IPS DF 4.7 (cell line): ENCODE data around the gene PIAS3.

ENCODE experiments used
- DNase-seq: peaks from one replicate; pipeline ENCODE4 v3.0.0-alpha.2; 2013; ENCODE audit warnings: low spot score; ENCODE audit errors: extremely low read depth

Gene PIAS3

GRCh38 chr1:145858901-145859490, at the start of gene PIAS3:
TSS of gene PIAS3 (minus strand) at chr1:145859081. CDS start at chr1:145858990, 91 bp downstream.
- DNase-seq, result no peak

DNA sequence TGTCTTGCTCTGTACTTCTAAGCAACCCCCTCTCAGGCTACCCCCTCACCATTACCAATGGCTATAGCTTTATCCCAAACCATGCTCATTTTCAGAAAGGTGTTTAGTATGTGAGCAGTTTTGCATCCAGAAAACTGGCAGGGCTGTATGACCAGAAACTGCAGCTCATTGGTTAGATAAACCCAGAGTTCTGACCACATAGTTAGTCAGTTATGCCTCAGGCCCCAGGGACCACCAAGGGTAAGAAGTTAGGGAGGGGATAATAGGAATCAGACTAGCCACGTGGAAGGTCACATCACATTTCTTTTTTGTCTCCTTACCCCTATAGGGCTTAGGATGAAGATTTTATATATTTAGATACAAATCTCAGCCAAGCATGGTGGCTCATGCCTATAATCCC, 49.8 kb upstream of the PIAS3 start:
- DNase-seq, result no peak

GRCh38 chr1:145906954-145907753, 48.3 kb upstream of the PIAS3 start:
- no peak for DNase-seq

DNA sequence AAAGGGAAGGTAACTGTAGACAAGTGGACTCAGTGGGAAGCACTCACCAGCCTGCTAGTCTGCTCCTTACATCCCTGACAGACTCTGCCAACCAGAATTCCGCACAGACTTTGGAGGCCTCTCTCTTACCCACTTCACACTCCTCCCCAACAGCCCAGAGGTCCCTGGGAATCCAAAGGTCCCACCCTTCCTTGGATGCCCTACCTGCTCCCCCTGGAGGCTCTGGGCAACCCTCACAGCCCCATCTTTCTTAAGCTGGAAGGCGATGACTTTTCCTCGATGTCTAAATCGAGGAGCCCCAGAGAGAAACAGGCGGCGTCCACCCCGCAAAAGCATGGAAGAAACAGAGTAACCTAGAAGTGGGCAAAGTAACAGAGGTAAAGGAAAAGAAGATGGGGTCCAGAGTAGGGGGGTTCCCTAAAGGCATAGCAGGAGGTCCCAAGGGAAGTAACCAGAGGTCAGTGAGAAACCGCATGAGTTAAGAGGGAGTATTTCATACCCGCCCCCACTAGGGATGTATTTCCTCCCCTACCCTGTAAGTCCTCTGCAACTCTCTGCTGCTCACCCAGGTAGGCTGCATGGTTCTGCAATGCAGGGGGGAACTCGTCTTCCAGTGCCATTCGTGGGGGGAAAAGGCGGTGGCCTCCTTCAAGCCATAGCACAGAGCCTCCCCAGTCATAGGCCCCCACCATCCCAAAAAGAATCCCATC, 42.6 kb upstream of the PIAS3 start:
- no peak for DNase-seq

DNA sequence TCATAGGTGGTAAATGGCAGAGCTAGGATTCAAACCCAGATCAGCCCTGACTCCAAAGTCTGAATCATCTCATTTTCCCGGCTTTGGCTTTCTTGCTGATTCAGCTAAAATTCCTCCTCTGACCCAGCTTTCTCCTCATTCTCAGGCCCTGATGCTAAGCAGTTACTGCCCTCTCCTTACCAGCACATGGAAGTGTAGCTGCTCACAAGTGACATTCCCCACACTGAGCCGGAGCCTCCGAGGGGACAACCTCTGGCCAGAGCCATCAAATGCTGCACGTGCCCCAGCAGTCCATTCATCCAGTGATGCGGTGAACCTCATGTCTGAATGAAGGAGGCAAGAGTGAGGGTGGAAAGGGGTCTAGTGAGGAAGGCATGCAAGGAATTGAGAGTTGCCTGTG, 39.9 kb upstream of the PIAS3 start:
- DNase-seq, result no peak

DNA sequence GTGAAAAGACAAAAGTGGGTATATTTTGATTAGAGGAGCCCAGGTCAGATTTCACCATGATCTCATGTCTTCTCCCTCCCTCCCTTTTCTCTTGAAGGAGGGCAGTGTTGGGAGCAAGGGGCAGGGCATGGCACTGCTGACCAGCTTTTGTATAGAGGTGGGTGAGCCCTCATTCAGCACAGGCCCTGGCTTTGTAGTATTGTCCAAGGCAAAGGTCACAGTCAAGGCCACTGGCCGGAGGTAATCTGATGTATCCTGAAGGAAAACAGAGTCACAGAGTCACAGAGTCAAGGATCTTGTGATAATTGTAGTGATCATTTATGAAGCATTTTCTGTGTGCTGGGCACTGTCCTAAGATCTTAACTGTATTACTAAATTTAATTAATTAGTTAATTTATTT, 39.1 kb upstream of the PIAS3 start:
- DNase-seq, result no peak

- DNase-seq, result no peak
Observed at GRCh38 chr1:145895471-145895870, 36.6 kb upstream of the PIAS3 start.

- DNase-seq, result no peak
Observed at GRCh38 chr1:145893306-145894055, 34.6 kb upstream of the PIAS3 start.

DNA sequence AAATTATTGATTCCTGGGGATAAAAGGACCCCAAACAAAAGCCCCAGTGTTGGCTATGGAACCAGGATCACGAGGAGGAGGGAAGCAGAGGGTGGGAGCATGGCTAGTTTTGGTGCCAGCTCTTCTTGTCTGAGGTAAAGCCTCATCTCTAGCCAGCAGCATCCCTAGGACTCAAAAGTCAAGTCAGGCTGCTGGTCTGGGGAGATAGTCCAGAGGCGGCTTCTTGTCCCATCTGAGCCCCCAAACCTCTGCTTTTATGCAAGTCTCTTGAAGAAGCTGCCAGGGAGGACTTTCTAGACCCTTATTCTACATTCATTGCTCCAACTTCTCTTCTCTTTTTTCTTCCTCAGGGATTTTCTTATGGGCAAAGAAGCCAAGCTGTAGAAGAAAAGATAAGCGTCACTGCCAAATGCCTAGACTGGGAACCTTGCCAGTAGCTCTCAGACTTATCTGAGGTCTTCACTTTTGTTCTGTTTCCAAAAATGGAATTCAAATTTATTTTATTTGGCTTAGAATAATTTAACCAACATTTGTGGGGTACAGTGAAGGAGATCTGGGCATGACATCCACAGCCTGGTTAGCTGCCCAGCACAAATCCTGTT, 33.7 kb upstream of the PIAS3 start:
- no peak for DNase-seq

GRCh38 chr1:145891587-145892485, 33.0 kb upstream of the PIAS3 start:
- peak; percentile 96 for DNase-seq

DNA sequence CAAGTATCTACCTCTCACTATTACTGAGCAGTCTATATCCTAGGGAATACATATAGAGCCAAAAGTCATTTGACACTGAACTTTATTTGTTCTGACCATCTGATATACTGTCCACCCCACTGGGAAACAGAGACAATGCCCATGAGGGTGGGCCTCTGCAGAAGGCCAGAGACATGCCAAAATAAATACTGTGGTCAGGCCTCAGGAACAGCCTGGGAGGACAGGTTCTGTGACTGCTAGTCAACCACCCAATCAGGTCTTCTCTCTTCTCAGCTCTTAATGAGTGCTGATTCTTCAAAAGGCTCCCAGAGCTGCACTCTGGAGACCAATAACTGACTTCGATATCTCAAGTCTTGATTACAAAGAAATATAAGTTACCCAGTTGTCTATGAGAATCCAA, 32.3 kb upstream of the PIAS3 start:
- DNase-seq, result no peak

DNA sequence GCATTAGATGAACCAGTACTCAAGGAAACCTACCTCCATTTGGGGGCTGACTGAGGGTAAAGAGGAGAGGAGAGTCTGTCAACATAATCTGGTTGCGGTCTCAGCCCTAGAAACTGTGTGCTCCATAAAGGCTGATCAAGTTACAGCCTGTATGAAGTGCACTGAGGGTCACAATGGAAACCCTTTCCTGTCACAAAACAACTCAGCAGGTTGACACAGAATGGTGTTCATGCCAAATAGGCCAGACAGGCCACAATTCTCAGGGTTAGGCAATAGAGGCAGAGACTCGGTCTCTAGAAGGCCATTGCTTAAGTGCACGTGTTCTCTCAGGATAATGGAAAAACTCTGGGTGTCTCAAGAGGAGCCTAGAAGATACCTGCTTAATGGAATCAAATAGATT, 30.8 kb upstream of the PIAS3 start:
- DNase-seq, result no peak

- no peak for DNase-seq
Observed at GRCh38 chr1:145887631-145888030, 28.8 kb upstream of the PIAS3 start.

- DNase-seq, result no peak
Observed at GRCh38 chr1:145886816-145887215, 27.9 kb upstream of the PIAS3 start.

- no peak for DNase-seq
Observed at GRCh38 chr1:145886390-145886789, 27.5 kb upstream of the PIAS3 start.

DNA sequence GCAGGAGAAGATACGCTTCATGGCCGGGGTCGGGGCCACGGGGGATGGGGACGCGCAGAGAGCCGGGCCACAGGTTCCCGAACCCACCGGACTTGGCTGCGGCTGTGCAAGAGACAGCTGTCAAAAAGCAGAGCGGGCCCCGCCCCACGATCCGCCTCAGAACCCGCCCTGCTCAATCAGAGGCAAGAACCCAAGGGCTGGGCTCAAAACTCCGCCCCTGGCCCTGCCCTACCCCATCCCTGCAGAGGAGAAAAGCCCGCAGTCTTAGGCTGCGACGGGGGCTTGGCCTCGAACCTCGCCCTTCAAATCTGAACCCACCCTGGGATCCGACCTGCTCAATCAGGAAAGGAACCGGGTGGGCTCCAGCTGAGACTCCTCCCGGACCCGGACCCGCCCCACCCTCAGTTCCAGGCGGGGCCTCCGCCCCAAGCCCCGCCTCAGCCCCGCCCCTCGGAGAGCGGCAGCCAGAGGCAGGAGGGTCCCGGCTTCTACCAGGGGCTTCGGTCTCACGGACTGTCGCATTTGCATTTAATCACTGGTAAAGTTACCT, 26.9 kb upstream of the PIAS3 start, which contains the start of gene ANKRD35:
TSS of gene ANKRD35 (minus strand) at position 129 of the 550 bp plus-strand sequence. CDS start at position 21, 108 bp downstream.
- no peak for DNase-seq

DNA sequence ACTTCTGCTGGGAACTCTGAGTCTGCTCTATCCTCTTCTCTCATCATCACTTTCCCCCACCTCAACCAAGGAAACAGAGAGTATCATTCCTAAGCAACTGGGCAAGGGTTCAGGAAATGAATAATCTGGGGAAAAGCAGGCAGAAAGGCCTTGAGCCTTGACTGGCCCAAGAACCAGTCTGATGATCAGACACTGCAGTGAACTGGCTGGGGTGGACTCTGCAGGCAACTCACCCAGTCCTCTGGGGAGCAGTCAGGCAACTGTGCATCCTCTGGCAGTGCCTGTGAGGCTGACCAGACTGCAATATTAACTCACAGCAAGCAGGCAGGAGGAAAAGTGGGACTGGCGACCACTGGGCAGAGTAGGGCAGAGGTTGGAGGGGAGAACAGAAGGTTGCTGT, 25.8 kb upstream of the PIAS3 start:
- no peak for DNase-seq

- DNase-seq, result no peak
Observed at GRCh38 chr1:145879775-145880174, 20.9 kb upstream of the PIAS3 start.

GRCh38 chr1:145878724-145879123, 19.8 kb upstream of the PIAS3 start:
- no peak for DNase-seq

DNA sequence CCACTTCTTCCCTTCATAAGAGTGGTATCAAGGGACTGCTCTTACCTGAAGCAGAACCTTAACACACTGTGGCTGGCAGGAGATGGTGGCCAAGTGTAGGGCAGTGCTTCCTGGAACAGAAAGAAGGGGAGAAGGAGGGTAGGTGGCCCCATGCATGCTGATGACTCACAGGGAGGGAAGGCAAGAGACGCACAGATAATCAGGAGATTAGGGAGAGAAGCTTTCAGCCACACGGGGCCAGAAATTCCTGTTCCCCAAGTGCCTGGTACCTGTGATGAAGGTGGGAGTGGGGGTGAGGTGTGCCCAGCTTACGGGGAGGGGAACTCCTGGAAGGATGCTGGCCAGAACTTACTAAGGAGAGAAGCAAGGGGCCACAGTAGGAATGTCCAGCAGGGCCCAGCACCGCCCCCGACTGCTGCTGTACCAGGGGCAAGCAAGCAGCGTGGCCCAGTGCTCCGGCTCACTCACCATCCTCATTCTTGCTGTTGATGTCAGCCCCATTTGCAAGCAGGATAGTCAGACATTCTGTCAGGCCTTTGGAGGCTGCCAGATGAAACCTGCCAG, 19.1 kb upstream of the PIAS3 start:
- DNase-seq, result no peak
